GM23338 (cell line): ENCODE results near the gene FHIT. TPM values are rescaled to one million over a fixed set of nuclear protein-coding genes. Genes with fewer than 3 reads are reported as not detected.
A peak's percentile ranks its signal among the peaks of the same experiment; 100 is the strongest.

Experiments used
- ATAC-seq: fragments of 200-7000 bp; cut with Tn5 transposase; 3 replicates; pipeline ENCODE4 v1.9.1; 2020
- DNase-seq: peaks from one replicate; pipeline ENCODE4 v3.0.0-alpha.2; 2015; ENCODE audit warnings: low spot score
- H2AFZ ChIP-seq: fragments of 200-600 bp; sonication (generic); 2 replicates; pipeline ENCODE4 v1.8.0; 2016; ENCODE audit warnings: antibody characterized with exemption, mild to moderate bottlenecking, moderate library complexity
- H3F3A ChIP-seq: fragments of 200-600 bp; sonication (generic); replicated peaks from 2 replicates; pipeline ENCODE4 v1.8.0; 2017; ENCODE audit warnings: antibody characterized with exemption, mixed run types, low read depth
- H3K27ac ChIP-seq: fragments of 200-600 bp; sonication (generic); 2 replicates; pipeline ENCODE4 v1.6.1; 2016; ENCODE audit warnings: low read depth
- H3K27me3 ChIP-seq: fragments of 200-600 bp; sonication (generic); 2 replicates; pipeline ENCODE4 v1.8.0; 2016; ENCODE audit warnings: mild to moderate bottlenecking, mixed run types, moderate library complexity; ENCODE audit not compliant: insufficient read depth
- H3K36me3 ChIP-seq: fragments of 200-600 bp; sonication (generic); 2 replicates; pipeline ENCODE4 v1.8.0; 2016; ENCODE audit warnings: mild to moderate bottlenecking; ENCODE audit not compliant: insufficient read depth
- H3K4me1 ChIP-seq: fragments of 200-600 bp; sonication (generic); 2 replicates; pipeline ENCODE4 v1.8.0; 2016; ENCODE audit warnings: mild to moderate bottlenecking, moderate library complexity; ENCODE audit not compliant: insufficient read depth
- H3K4me2 ChIP-seq: fragments of 200-600 bp; sonication (generic); 2 replicates; pipeline ENCODE4 v1.7.1; 2017; ENCODE audit warnings: mixed run types
- H3K4me3 ChIP-seq: fragments of 200-600 bp; sonication (generic); 2 replicates; pipeline ENCODE4 v1.6.1; 2016; ENCODE audit warnings: mixed run types
- H3K79me2 ChIP-seq: fragments of 200-600 bp; sonication (generic); replicated peaks from 2 replicates; pipeline ENCODE4 v1.8.0; 2017; ENCODE audit warnings: mild to moderate bottlenecking; ENCODE audit not compliant: insufficient read depth
- H3K9me2 ChIP-seq: fragments of 200-600 bp; sonication (generic); 2 replicates; pipeline ENCODE4 v1.8.0; 2017; ENCODE audit not compliant: insufficient read depth
- H4K20me1 ChIP-seq: fragments of 200-600 bp; sonication (generic); replicated peaks from 2 replicates; pipeline ENCODE4 v1.8.0; 2017; ENCODE audit warnings: mild to moderate bottlenecking; ENCODE audit not compliant: insufficient read depth
- H3K27ac Mint-ChIP-seq: 2 replicates; pipeline ENCODE4 v1.8.0; 2020; ENCODE audit warnings: inconsistent platforms, mild to moderate bottlenecking, moderate library complexity, mixed read lengths
- H3K27me3 Mint-ChIP-seq: 3 replicates; pipeline ENCODE4 v1.8.0; 2022; ENCODE audit warnings: low read depth, mild to moderate bottlenecking, moderate library complexity, mixed read lengths, inconsistent platforms; ENCODE audit not compliant: insufficient read depth, poor library complexity
- H3K36me3 Mint-ChIP-seq: 3 replicates; pipeline ENCODE4 v1.8.0; 2021; ENCODE audit warnings: low read depth, mild to moderate bottlenecking, inconsistent platforms, moderate library complexity, mixed read lengths
- H3K4me1 Mint-ChIP-seq: 3 replicates; pipeline ENCODE4 v1.8.0; 2020; ENCODE audit warnings: mild to moderate bottlenecking, inconsistent platforms, mixed read lengths
- H3K4me3 Mint-ChIP-seq: 3 replicates; pipeline ENCODE4 v1.8.0; 2021; ENCODE audit warnings: moderate library complexity, mild to moderate bottlenecking, inconsistent platforms, mixed read lengths
- H3K9me3 Mint-ChIP-seq: 3 replicates; pipeline ENCODE4 v1.8.0; 2020; ENCODE audit warnings: moderate library complexity, mild to moderate bottlenecking, inconsistent platforms, mixed read lengths
- JUNB ChIP-seq: IDR thresholded peaks from one replicate; pipeline ENCODE4 v1.6.1; 2016; ENCODE audit warnings: antibody characterized with exemption; ENCODE audit not compliant: unreplicated experiment
- NANOG ChIP-seq: IDR thresholded peaks from 2 replicates; pipeline ENCODE4 v1.6.1; 2016; ENCODE audit warnings: antibody characterized with exemption, borderline replicate concordance
- POLR2AphosphoS5 ChIP-seq: IDR thresholded peaks from 2 replicates; pipeline ENCODE4 v1.6.1; 2016; ENCODE audit warnings: antibody characterized with exemption, low read depth
- STAT1 ChIP-seq: IDR thresholded peaks from one replicate; pipeline ENCODE4 v1.6.1; 2016; ENCODE audit warnings: antibody characterized with exemption; ENCODE audit not compliant: unreplicated experiment
- ZNF114 ChIP-seq: fragments of 250-450 bp; sonication (Bioruptor Pico); IDR thresholded peaks from 2 replicates; pipeline ENCODE4 v1.5.0; 2020; ENCODE audit warnings: mild to moderate bottlenecking, moderate library complexity
- polyA plus RNA-seq: library from polyadenylated mRNA; unstranded; fragments of >200 nt; fragmentation: Nextera tagmentation; extraction: Ambion mirVana; gene quantifications from 2 replicates; pipeline ENCODE4 v1.2.1, GENCODE V29; 2016
- total RNA-seq: library from RNA; depleted of rRNA; stranded (reverse); fragments of >200 nt; shearing (Covaris generic); gene quantifications from 2 replicates; pipeline ENCODE4 v1.2.3, GENCODE V29; 2014
- TF ChIP-seq, protein P1 (sequence below): fragments of 250-450 bp; sonication (Bioruptor Pico); IDR thresholded peaks from 2 replicates; pipeline ENCODE4 v1.5.0; 2020; ENCODE audit warnings: mild to moderate bottlenecking, moderate library complexity
- TF ChIP-seq, protein P2 (sequence below): IDR thresholded peaks from 2 replicates; pipeline ENCODE4 v1.6.1; 2016; ENCODE audit warnings: antibody characterized with exemption

Gene FHIT
- total and polyA plus RNA-seq, 2 experiments from 2014 or later = 3.0 to 8.3 TPM

DNA sequence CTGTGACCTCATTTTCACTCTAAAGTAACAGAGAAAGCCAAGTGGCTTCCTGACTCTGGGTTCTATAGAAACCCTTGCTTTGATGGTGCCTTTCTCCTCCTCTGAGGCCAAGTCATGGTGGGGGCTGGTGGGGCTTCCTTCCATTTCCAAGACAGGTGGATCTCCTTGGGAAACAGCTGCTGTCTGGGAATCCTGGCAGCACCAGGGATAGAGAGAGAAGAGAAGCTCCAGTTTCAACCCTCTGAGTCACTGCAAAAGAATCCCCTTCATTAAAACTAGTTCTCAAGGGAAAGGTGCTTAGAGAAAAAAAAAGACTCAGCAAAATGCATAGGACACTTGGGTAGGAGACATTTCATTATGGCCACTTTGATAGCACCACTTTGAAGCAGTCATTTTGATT is 614.4 kb downstream of the FHIT start (continued):
- TF ChIP-seq, protein P1, sequence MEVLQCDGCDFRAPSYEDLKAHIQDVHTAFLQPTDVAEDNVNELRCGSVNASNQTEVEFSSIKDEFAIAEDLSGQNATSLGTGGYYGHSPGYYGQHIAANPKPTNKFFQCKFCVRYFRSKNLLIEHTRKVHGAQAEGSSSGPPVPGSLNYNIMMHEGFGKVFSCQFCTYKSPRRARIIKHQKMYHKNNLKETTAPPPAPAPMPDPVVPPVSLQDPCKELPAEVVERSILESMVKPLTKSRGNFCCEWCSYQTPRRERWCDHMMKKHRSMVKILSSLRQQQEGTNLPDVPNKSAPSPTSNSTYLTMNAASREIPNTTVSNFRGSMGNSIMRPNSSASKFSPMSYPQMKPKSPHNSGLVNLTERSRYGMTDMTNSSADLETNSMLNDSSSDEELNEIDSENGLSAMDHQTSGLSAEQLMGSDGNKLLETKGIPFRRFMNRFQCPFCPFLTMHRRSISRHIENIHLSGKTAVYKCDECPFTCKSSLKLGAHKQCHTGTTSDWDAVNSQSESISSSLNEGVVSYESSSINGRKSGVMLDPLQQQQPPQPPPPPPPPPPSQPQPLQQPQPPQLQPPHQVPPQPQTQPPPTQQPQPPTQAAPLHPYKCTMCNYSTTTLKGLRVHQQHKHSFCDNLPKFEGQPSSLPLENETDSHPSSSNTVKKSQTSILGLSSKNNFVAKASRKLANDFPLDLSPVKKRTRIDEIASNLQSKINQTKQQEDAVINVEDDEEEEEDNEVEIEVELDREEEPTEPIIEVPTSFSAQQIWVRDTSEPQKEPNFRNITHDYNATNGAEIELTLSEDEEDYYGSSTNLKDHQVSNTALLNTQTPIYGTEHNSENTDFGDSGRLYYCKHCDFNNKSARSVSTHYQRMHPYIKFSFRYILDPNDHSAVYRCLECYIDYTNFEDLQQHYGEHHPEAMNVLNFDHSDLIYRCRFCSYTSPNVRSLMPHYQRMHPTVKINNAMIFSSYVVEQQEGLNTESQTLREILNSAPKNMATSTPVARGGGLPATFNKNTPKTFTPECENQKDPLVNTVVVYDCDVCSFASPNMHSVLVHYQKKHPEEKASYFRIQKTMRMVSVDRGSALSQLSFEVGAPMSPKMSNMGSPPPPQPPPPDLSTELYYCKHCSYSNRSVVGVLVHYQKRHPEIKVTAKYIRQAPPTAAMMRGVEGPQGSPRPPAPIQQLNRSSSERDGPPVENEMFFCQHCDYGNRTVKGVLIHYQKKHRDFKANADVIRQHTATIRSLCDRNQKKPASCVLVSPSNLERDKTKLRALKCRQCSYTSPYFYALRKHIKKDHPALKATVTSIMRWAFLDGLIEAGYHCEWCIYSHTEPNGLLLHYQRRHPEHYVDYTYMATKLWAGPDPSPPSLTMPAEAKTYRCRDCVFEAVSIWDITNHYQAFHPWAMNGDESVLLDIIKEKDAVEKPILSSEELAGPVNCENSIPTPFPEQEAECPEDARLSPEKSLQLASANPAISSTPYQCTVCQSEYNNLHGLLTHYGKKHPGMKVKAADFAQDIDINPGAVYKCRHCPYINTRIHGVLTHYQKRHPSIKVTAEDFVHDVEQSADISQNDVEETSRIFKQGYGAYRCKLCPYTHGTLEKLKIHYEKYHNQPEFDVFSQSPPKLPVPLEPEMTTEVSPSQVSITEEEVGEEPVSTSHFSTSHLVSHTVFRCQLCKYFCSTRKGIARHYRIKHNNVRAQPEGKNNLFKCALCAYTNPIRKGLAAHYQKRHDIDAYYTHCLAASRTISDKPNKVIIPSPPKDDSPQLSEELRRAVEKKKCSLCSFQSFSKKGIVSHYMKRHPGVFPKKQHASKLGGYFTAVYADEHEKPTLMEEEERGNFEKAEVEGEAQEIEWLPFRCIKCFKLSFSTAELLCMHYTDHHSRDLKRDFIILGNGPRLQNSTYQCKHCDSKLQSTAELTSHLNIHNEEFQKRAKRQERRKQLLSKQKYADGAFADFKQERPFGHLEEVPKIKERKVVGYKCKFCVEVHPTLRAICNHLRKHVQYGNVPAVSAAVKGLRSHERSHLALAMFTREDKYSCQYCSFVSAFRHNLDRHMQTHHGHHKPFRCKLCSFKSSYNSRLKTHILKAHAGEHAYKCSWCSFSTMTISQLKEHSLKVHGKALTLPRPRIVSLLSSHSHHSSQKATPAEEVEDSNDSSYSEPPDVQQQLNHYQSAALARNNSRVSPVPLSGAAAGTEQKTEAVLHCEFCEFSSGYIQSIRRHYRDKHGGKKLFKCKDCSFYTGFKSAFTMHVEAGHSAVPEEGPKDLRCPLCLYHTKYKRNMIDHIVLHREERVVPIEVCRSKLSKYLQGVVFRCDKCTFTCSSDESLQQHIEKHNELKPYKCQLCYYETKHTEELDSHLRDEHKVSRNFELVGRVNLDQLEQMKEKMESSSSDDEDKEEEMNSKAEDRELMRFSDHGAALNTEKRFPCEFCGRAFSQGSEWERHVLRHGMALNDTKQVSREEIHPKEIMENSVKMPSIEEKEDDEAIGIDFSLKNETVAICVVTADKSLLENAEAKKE (CRISPR knock-in tag) = no peak
- TF ChIP-seq STAT1 (no peak), ZNF114 (CRISPR knock-in tag) (no peak), POLR2AphosphoS5 (no peak), NANOG (no peak)
- TF ChIP-seq, protein P2, sequence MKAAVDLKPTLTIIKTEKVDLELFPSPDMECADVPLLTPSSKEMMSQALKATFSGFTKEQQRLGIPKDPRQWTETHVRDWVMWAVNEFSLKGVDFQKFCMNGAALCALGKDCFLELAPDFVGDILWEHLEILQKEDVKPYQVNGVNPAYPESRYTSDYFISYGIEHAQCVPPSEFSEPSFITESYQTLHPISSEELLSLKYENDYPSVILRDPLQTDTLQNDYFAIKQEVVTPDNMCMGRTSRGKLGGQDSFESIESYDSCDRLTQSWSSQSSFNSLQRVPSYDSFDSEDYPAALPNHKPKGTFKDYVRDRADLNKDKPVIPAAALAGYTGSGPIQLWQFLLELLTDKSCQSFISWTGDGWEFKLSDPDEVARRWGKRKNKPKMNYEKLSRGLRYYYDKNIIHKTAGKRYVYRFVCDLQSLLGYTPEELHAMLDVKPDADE = no peak

DNA sequence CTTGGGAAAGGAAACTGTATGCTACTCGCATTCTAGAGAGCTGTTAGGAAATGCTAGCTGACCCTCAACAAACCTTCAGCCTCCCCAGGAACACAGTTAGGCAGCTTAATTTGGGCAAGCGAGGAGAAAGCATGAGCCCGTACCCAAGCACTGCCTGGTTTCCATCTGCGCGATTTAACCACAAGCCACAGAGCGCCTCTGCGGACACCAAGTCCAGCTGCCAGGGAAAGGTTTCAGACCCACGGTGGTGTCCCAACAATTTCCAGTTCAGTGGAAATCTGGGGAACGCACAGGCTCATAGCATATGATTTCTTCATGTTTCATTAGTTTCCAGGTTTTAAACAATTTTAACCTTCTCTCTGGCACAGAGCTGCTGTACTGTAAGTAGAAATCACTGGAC is 617.6 kb downstream of the FHIT start:
- Histone ChIP-seq H3K79me2 (no peaks in the 10 kb centered on the region), H3F3A (no peaks in the 10 kb centered on the region), H3K4me3 (no peak overlapping the region), H3K4me1 (peaks cover 23% of the 10 kb centered on the region), H3K27ac (no peak overlapping the region), H3K27me3 (no peaks in the 10 kb centered on the region), H3K36me3 (no peaks in the 10 kb centered on the region), H3K9me2 (no peaks in the 10 kb centered on the region; the same call in 1 of the 2 replicates), H3K4me2 (no peak overlapping the region), H4K20me1 (no peaks in the 10 kb centered on the region), H2AFZ (peak overlapping the region; percentile 45; the same call in 1 of the 2 replicates)
- Mint-ChIP-seq H3K27ac (no peak overlapping the region), H3K36me3 (no peaks in the 10 kb centered on the region), H3K27me3 (no peaks in the 10 kb centered on the region), H3K4me3 (no peak overlapping the region), H3K4me1 (peaks cover 43% of the 10 kb centered on the region), H3K9me3 (no peaks in the 10 kb centered on the region)
- DNase-seq (no peak), ATAC-seq (no peak; the same call in 2 of the 3 replicates)
- no peak for TF ChIP-seq JUNB
- TF ChIP-seq, protein P1 (CRISPR knock-in tag) = no peak
